ENCODE results near the gene POLK.

Gene POLK

DNA sequence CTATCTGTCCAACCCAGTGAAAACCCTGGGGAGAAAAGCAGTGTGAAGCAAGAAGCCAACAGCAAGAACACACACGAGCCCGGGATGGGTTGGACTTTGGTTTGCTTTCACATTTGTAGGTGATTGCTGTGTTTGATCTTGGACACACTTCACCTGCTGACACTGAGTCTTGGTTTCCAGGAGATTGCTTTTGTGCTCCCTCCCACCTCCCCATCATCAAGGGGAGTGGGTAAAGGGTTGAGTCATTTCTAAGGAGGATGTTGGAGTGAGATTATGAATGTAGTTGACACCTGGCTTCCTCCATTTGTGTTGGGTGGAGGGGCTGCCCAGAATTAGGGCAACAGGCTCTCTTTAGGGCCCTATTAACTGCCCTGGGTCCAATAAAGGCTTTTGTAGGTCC, 137.0 kb downstream of the POLK start:
- in situ Hi-C loops (cut with HindIII; ENCODE audit: low sequenced_read_pairs), result no loop called here
- no peak for DNase-seq (ENCODE audit: low read depth, low spot score)
- no peak overlapping the region for H3K4me3 ChIP-seq (ENCODE audit: low read depth, low read length)
- TF ChIP-seq, protein P1, sequence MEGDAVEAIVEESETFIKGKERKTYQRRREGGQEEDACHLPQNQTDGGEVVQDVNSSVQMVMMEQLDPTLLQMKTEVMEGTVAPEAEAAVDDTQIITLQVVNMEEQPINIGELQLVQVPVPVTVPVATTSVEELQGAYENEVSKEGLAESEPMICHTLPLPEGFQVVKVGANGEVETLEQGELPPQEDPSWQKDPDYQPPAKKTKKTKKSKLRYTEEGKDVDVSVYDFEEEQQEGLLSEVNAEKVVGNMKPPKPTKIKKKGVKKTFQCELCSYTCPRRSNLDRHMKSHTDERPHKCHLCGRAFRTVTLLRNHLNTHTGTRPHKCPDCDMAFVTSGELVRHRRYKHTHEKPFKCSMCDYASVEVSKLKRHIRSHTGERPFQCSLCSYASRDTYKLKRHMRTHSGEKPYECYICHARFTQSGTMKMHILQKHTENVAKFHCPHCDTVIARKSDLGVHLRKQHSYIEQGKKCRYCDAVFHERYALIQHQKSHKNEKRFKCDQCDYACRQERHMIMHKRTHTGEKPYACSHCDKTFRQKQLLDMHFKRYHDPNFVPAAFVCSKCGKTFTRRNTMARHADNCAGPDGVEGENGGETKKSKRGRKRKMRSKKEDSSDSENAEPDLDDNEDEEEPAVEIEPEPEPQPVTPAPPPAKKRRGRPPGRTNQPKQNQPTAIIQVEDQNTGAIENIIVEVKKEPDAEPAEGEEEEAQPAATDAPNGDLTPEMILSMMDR (IDR thresholded peaks at IDR 0.05; ENCODE audit: low read depth, low read length), result no peak

All from astrocyte of the spinal cord (primary cell).